Measurements from ENCODE around the gene TMEM269. TPM values are rescaled to one million over a fixed set of nuclear protein-coding genes. Genes with fewer than 3 reads are reported as not detected.
A peak's percentile ranks its signal among the peaks of the same experiment; 100 is the strongest.

TMEM269 gene
- total RNA-seq, 2 experiments from 2014 or later = 0.24 to 0.57 TPM

DNA sequence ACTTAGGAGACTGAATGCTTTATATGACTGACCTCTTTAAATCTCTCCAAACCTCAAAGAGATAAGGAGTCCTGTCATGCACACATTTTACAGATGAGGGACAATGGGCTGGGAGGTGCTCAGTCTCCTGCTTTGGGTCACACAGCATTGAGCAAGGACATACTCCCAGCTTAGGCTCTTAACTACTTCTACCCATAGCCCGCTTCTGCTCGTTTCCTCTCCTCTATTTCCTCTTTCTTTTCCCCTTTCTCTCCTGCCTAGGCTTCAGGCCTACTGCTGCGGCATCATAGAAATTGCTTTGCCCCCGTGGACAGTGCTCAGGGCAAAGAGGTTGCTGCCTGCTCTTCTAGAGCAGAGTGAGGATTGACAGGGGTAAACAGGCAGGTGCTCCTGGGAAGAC, 49.2 kb downstream of the TMEM269 start:
- Mint-ChIP-seq H3K27me3 (ENCODE audit: low read depth) (no peaks in the 10 kb centered on the region), H3K4me1 (ENCODE audit: low read depth) (no peaks in the 10 kb centered on the region), H3K27ac (no peak overlapping the region), H3K36me3 (ENCODE audit: low read depth) (no peaks in the 10 kb centered on the region), H3K9me3 (no peaks in the 10 kb centered on the region), H3K4me3 (no peak overlapping the region)
- DNase-seq = no peak
- CTCF ChIA-PET = no interaction called here
- intact Hi-C loops (cut with micrococcal nuclease) = no loop called here

DNA sequence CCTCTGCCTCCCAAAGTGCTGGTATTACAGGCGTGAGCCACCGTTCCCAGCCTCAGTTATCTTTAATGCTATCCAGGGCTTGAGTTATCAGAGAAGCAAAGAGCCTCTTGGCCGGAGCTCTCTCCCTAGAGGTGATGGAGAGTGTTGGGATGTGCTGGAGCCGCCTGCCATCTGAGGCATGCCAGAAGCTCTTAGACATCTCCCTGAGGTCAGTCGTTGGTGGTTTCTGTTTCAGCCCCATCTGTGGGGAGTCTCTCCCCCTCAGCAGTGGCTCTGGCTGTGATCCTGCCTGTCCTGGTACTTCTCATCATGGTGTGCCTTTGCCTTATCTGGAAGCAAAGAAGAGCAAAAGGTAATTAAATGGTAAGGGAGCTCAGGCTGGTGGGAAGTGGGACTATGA, 50.0 kb downstream of the TMEM269 start:
- DNase-seq = no peak
- intact Hi-C loops (cut with micrococcal nuclease) = no loop called here
- Mint-ChIP-seq H3K27me3 (ENCODE audit: low read depth) (no peaks in the 10 kb centered on the region), H3K9me3 (no peaks in the 10 kb centered on the region), H3K4me3 (no peak overlapping the region), H3K36me3 (ENCODE audit: low read depth) (no peaks in the 10 kb centered on the region), H3K4me1 (ENCODE audit: low read depth) (no peaks in the 10 kb centered on the region), H3K27ac (no peak overlapping the region)
- CTCF ChIA-PET = interaction anchor here (0.7 to 2.0 kb wide), 3 partner anchors 13 to 57 kb away, joined by 3 to 4 read pairs (median 4); no protein-coding TSS in a partner anchor

DNA sequence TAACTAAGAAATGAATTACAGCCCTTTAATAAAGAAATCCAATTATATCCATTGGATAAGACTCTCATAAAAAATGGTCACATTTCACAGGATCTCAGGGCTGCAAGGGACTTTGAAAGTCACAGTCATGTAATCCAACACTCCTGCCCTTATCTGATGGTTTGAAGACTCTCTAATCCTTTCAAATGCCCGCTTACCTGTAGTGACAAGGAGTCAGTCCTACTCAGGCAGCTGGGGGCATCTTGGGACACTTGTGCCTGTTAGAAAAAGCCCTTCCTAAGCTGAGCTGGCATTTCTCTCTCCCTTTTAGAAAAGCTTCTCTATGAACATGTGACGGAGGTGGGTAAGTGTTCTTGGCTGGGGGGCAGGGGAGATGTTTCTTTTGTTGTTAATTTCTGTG, 50.6 kb downstream of the TMEM269 start:
- no peaks in the 10 kb centered on the region for H3K9me3 Mint-ChIP-seq
- CTCF ChIA-PET = interaction anchor here (0.8 to 2.0 kb wide), 3 partner anchors 14 to 238 kb away, joined by 3 to 4 read pairs (median 4); no protein-coding TSS in a partner anchor
- intact Hi-C loops (cut with micrococcal nuclease) = no loop called here

DNA sequence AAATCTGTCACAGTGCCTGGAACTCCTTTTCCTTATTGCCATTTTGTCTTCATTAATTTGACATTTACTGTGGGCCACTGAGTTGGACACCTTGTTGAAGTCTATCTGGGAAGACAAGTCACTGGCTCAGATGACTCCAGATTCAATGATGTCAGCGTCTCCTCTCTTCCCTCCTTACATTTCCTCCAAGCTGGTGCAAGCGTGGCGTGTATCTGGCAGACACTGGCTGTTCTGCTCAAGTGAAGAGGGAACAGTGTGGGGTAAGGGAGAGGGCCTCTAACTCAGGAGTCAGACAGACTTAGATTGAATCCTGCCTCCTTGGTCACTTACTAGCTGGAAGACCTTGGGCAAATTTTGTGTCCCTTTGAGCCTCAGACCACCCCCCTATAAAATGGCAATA, 52.9 kb downstream of the TMEM269 start:
- Mint-ChIP-seq H3K27me3 (ENCODE audit: low read depth) (no peaks in the 10 kb centered on the region), H3K27ac (no peak overlapping the region), H3K4me3 (no peak overlapping the region), H3K36me3 (ENCODE audit: low read depth) (peaks cover 6% of the 10 kb centered on the region), H3K9me3 (no peaks in the 10 kb centered on the region), H3K4me1 (ENCODE audit: low read depth) (no peaks in the 10 kb centered on the region)
- DNase-seq = no peak
- intact Hi-C loops (cut with micrococcal nuclease) = no loop called here
- CTCF ChIA-PET = interaction anchor here (1.1 kb wide), 1 partner anchor 10 kb away, joined by 4 read pairs; no protein-coding TSS in a partner anchor

More for the DNA sequence above, 50.6 kb downstream of the TMEM269 start:
- Mint-ChIP-seq H3K36me3 (ENCODE audit: low read depth) (no peaks in the 10 kb centered on the region), H3K27ac (no peak overlapping the region), H3K27me3 (ENCODE audit: low read depth) (no peaks in the 10 kb centered on the region), H3K4me3 (no peak overlapping the region), H3K4me1 (ENCODE audit: low read depth) (no peaks in the 10 kb centered on the region)
- no peak for DNase-seq

DNA sequence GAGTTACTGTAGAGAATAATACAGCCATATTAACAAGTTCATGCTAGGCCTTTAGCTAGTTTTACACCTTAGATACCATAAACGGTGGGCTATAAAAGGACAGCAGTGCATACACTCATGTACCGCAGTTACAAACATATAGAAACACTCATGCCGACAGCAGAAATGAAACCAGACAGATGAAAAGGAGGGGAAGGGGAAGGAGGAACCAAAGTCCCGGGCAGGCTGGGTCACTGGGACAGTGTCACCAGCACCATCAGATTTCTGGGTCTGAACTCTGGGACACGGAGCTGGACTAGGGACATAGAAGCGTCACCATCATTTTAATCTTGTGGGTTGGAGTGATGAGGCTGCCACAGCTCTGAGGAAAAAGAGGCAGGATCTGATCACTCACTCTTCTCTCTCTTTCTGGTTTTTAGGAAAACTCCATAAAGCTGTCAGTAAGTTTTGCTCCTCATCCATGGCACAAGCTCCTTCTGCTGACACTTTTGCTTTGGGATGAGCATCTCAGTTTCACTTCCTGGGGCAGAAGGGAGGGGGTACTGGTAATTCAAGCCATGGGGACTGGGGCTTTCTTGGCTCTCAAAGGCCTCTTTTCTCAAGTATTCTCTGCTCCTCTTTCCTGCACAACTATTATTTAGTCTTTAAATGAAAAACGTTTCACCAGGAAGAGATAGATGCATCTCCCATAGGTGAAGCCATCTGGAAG, 53.8 kb downstream of the TMEM269 start:
- DNase-seq = no peak
- CTCF ChIA-PET = interaction anchor here (1.1 kb wide), 1 partner anchor 9 kb away, joined by 4 read pairs; no protein-coding TSS in a partner anchor
- Mint-ChIP-seq H3K27ac (no peak overlapping the region), H3K36me3 (ENCODE audit: low read depth) (peaks cover 10% of the 10 kb centered on the region), H3K27me3 (ENCODE audit: low read depth) (no peaks in the 10 kb centered on the region), H3K4me3 (no peak overlapping the region), H3K9me3 (no peaks in the 10 kb centered on the region), H3K4me1 (ENCODE audit: low read depth) (no peaks in the 10 kb centered on the region)
- intact Hi-C loops (cut with micrococcal nuclease) = no loop called here

DNA sequence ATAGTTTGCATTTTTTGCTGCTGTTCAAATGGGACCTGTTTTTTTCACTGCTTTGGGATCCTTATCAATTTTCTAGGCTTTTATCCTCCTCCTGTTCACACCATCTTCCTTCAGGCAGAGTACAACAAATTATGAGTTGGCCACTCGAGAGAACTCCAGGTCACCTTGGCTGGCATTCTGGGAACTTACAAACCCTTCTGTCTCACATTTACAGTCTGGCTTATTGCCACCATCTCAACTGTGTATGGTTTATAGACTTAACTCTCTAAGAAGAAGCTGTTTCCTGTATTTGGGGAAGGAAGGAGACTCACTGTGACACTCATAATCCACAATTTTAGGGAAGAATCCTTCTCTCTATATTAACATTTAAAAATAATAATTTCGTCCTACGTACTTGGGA, 56.2 kb downstream of the TMEM269 start:
- H3K9me3 Mint-ChIP-seq = no peaks in the 10 kb centered on the region
- peaks cover 10% of the 10 kb centered on the region for H3K36me3 Mint-ChIP-seq (ENCODE audit: low read depth)
- DNase-seq = no peak
- peaks cover 2% of the 10 kb centered on the region for H3K4me1 Mint-ChIP-seq (ENCODE audit: low read depth)
- H3K27me3 Mint-ChIP-seq (ENCODE audit: low read depth) = no peaks in the 10 kb centered on the region
- H3K27ac Mint-ChIP-seq = no peak overlapping the region
- H3K4me3 Mint-ChIP-seq = no peak overlapping the region
- intact Hi-C loops (cut with micrococcal nuclease) = loop anchor here (10.0 kb wide), 2 partner anchors 156 to 376 kb away; partner anchors contain the start of genes CCDC30 and YBX1
- CTCF ChIA-PET = interaction anchor here (0.5 kb wide), 1 partner anchor 347 kb away, joined by 5 read pairs; no protein-coding TSS in a partner anchor

DNA sequence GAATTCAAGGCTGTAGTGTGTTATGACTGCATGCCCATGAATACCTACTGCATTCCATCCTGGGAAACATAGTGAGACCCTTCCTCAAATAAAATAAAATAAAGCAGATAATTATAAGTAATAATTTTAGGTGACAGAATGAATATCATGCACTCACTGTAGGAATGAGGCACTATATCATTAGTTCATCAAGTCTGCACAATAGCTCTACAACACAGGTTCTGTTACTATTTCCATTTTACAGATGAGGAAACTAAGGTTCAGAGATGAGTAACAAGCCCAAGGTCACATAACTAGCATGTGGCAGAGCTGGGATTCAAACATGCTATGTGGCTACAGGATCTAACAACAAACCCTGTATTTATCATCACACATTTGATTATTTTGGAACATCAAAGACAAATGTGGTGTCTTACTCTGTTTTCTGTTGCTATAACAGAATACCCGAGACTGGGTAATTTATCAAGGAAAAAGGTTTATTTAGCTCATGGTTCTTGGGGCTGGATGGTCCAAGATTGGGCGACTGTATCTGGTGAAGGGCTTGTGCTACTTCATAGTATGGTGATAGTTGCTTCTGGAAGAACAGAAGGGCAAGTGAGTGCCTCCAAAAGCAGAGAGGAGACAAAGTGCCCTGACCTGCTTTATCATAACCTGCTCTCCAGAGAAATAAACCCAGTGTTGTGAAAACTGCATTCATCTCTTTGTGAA, 56.8 kb downstream of the TMEM269 start:
- H3K27me3 Mint-ChIP-seq (ENCODE audit: low read depth) = no peaks in the 10 kb centered on the region
- H3K9me3 Mint-ChIP-seq = no peaks in the 10 kb centered on the region
- peaks cover 10% of the 10 kb centered on the region for H3K36me3 Mint-ChIP-seq (ENCODE audit: low read depth)
- intact Hi-C loops (cut with micrococcal nuclease) = loop anchor here (10.0 kb wide), 2 partner anchors 157 to 377 kb away; partner anchors contain the start of genes CCDC30 and YBX1
- DNase-seq = no peak
- CTCF ChIA-PET = interaction anchor here (0.5 kb wide), 1 partner anchor 346 kb away, joined by 5 read pairs; no protein-coding TSS in a partner anchor
- peaks cover 2% of the 10 kb centered on the region for H3K4me1 Mint-ChIP-seq (ENCODE audit: low read depth)
- no peak overlapping the region for H3K4me3 Mint-ChIP-seq
- no peak overlapping the region for H3K27ac Mint-ChIP-seq

DNA sequence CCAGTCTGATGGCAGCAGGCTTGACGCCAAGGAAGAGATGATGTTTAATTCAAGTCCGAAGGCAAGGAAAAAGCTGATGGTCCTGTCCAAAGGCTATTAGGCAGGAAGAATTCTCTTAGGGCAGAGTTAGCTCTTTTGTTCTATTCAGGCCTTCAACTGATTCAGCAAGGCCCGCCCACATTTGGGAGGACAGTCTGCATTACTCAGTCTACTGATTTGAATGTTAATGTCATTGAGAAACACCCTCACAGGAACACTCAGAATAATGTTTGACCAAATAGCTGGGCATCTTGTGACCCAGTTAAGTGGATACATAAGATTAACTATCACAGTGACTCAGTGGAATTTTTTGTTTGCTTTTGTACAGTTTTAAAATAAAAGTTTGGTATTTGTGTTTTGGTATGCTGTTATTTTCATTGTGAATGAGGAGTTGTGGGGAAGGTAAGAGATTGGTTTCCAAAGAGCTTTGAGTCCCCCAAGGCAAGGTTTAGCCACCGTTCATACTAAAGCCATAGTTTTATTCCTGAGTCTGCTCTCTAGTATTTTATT, 59.9 kb downstream of the TMEM269 start:
- Mint-ChIP-seq H3K36me3 (ENCODE audit: low read depth) (peaks cover 18% of the 10 kb centered on the region), H3K9me3 (peaks cover under 1% of the 10 kb centered on the region), H3K27ac (no peak overlapping the region), H3K4me3 (no peak overlapping the region), H3K27me3 (ENCODE audit: low read depth) (no peaks in the 10 kb centered on the region), H3K4me1 (ENCODE audit: low read depth) (peaks cover 25% of the 10 kb centered on the region)
- peak; percentile 16 for DNase-seq
- CTCF ChIA-PET = no interaction called here
- intact Hi-C loops (cut with micrococcal nuclease) = loop anchor here (5.0 to 10.0 kb wide), 3 partner anchors 113 to 380 kb away; partner anchors contain the start of genes CCDC30, SLC2A1 and YBX1

DNA sequence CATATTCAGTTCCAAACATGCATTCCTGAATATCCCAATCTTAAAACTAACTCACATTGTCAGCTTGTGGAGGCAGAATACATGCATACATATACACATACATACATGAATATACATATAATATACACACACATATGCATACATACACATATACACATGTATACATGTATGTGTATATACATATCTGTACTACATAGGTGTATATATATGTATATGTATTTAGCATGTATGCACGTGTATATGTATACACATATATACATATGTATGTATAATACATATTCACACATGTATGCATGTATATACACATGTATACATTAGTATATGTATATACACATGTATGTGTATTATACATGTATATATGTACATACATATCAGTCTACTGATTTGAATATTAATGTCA, 60.4 kb downstream of the TMEM269 start:
- intact Hi-C loops (cut with micrococcal nuclease) = loop anchor here (5.0 to 10.0 kb wide), 3 partner anchors 112 to 380 kb away; partner anchors contain the start of genes CCDC30, SLC2A1 and YBX1
- DNase-seq = no peak
- Mint-ChIP-seq H3K27ac (no peak overlapping the region), H3K4me1 (ENCODE audit: low read depth) (peaks cover 28% of the 10 kb centered on the region), H3K9me3 (peaks cover 4% of the 10 kb centered on the region), H3K4me3 (no peak overlapping the region), H3K27me3 (ENCODE audit: low read depth) (no peaks in the 10 kb centered on the region), H3K36me3 (ENCODE audit: low read depth) (peaks cover 23% of the 10 kb centered on the region)
- CTCF ChIA-PET = no interaction called here

DNA sequence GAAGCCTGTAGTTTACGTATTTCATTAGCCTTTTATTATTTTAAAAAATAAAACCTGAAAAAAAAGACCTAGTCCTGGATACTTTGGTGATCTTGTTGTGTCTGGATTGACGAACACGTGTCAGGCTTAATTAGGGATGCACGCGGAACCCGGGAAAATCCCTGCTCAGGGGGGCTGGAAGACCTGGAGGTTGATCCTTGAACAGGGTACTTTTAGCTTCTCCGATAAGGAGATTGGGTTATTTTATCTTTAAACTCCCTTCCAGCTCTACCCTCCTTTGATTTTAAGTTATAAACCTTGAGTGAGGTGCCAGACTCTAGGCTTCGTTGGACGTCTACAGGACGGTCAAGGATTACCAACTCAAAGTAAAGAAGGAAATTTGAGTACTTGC, 61.1 kb downstream of the TMEM269 start:
- Mint-ChIP-seq H3K36me3 (ENCODE audit: low read depth) (peaks cover 30% of the 10 kb centered on the region), H3K27ac (peak overlapping the region; percentile 74), H3K27me3 (ENCODE audit: low read depth) (no peaks in the 10 kb centered on the region), H3K4me3 (peak overlapping the region; percentile 82), H3K9me3 (peaks cover 7% of the 10 kb centered on the region), H3K4me1 (ENCODE audit: low read depth) (peaks cover 28% of the 10 kb centered on the region)
- peak; percentile 32 for DNase-seq
- intact Hi-C loops (cut with micrococcal nuclease) = loop anchor here (1.0 to 10.0 kb wide), 7 partner anchors 29 to 381 kb away; partner anchors contain the start of genes C1orf50, CCDC30, ERMAP and P3H1
- CTCF ChIA-PET = interaction anchor here (0.6 to 2.8 kb wide), 9 partner anchors 11 to 269 kb away, joined by 3 to 10 read pairs (median 3); partner anchors contain the start of genes ERMAP and SVBP

DNA sequence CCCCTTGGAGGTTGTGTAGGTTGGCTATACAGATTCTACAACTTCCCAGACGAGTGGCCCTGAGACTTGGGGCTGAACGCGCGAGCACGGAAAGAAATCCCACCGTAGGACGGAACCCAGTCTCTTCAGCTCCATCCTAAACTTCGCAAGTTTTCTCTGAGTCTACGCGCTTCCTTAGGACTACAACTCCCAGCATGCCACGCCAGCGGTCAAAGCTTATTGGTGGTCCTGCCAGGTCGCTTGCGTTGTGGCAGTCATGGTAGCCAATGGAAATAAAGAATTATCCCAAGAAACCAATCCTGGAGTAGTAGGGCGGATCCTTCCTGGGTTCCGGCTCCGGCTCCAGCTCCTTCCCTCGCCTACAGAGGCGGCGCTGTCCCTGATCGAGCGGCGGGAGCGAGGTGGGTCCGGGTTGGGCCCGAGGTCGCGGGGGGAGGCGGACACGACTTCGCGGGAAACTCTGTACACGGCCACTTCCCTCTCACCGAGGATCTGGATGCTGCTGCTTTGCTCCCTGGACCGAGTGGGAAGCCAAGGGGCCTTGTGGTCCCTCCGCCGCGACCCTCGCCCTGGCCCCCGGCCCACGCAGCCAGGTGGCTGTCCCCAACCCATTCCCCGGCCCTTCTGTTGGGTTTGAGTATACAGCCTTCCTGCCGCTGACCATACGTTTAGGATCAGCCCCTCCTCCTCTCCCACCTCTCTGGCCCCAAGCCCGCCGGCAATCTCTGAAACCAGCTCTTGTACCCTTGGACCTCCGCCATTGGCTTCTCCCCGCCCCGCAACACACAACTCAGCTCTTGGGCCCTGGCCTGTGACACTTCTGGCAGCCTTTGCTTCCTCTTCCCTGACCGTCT, 61.7 kb downstream of the TMEM269 start, which contains the start of gene ZNF691:
TSS of gene ZNF691 (plus strand) at position 357 of the 854 bp plus-strand sequence. CDS start 3,046 bp downstream, outside the sequence.
- H3K9me3 Mint-ChIP-seq = peaks cover 12% of the 10 kb centered on the region
- intact Hi-C loops (cut with micrococcal nuclease) = loop anchor here (1.0 to 10.0 kb wide), 7 partner anchors 29 to 382 kb away; partner anchors contain the start of genes C1orf50, CCDC30, ERMAP and P3H1
- CTCF ChIA-PET = interaction anchor here (0.6 to 2.8 kb wide), 14 partner anchors 8 to 270 kb away, joined by 3 to 10 read pairs (median 3); partner anchors contain the start of genes ERMAP and SVBP

More for the DNA sequence above, 61.7 kb downstream of the TMEM269 start, which contains the start of gene ZNF691:
- H3K36me3 Mint-ChIP-seq (ENCODE audit: low read depth) = peaks cover 36% of the 10 kb centered on the region
- H3K27ac Mint-ChIP-seq = peak within 1 kb of the TSS; percentile 74
- peak; percentile 95 for DNase-seq
- no peaks in the 10 kb centered on the region for H3K27me3 Mint-ChIP-seq (ENCODE audit: low read depth)
- peak within 1 kb of the TSS; percentile 82 for H3K4me3 Mint-ChIP-seq
- H3K4me1 Mint-ChIP-seq (ENCODE audit: low read depth) = peaks cover 28% of the 10 kb centered on the region
